Measurements from ENCODE around the gene KIF5A. TPM values are rescaled to one million over a fixed set of nuclear protein-coding genes. Genes with fewer than 3 reads are reported as not detected.
A peak's percentile ranks its signal among the peaks of the same experiment; 100 is the strongest.
"Not testable (repeated sequence)": the region's sequence is repeated elsewhere in the genome, so short reads cannot be mapped to it uniquely, and the experiment has no call there.

The KIF5A gene
- 0.18 TPM for polyA plus RNA-seq (2012; ENCODE audit: low read depth, missing spikeins)

DNA sequence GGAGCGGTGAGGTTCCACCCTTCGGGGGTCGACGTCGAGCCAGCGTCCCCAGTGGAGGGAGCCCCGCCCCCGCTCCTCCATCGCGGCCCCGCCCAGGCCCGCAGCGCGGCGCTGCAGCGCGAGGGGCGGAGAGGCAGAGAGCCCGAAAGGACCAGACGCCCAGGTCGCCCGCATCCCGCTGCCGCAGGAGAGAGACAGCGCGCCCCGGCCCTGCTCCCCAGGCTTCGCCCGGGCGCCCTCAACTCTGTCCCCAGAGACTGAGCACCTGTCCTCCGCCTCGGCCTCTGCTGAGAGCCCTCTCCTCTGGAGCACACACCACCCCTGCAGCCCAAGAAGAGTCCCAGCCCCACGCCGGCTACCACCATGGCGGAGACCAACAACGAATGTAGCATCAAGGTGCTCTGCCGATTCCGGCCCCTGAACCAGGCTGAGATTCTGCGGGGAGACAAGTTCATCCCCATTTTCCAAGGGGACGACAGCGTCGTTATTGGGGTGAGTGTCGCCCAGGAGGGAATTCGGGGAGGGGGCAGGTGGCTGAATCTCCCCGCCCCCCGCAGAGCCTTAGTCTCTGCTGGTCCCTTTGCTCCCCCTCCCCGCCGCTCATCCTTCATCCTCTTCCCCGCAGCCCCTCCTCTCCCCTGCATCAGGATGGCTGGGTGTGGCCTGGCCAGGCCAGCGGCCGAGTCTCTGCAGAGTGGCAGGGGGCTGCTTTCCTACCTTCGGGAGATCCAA, at the start of gene KIF5A:
TSS of gene KIF5A (plus strand) at position 136 of the 732 bp plus-strand sequence. CDS start at position 364, 228 bp downstream.
- TF ChIP-seq POLR2AphosphoS5 (IDR thresholded peaks at IDR 0.05; ENCODE audit: low read depth, low read length) (no peak), POU2F2 (IDR thresholded peaks at IDR 0.05; ENCODE audit: low read depth, low read length) (no peak), PAX5 (IDR thresholded peaks at IDR 0.05; ENCODE audit: insufficient read depth, low read length, severe bottlenecking) (no peak), POLR2A (IDR thresholded peaks at IDR 0.05; ENCODE audit: low read depth, low read length) (no peak), TAF1 (IDR thresholded peaks at IDR 0.05; ENCODE audit: low read depth, low read length) (no peak)
- peak; percentile 62 for DNase-seq (ENCODE audit: insufficient read length, low spot score)
- FAIRE-seq, result peak; percentile 5

GRCh38 chr12:57500213-57500612, 49.6 kb upstream of the KIF5A start:
- DNase-seq (ENCODE audit: insufficient read length, low spot score) (no peak), FAIRE-seq (peak; percentile 5)
- no peak for TF ChIP-seq POLR2AphosphoS5 (IDR thresholded peaks at IDR 0.05; ENCODE audit: low read depth, low read length)
- TF ChIP-seq SPI1 (IDR thresholded peaks at IDR 0.05; ENCODE audit: low read depth, low read length), result no peak
- no peak for TF ChIP-seq PAX5 (IDR thresholded peaks at IDR 0.05; ENCODE audit: insufficient read depth, low read length, severe bottlenecking)
- TF ChIP-seq POU2F2 (IDR thresholded peaks at IDR 0.05; ENCODE audit: low read depth, low read length), result no peak
- TF ChIP-seq POLR2A (IDR thresholded peaks at IDR 0.05; ENCODE audit: low read depth, low read length), result no peak
- no peak for TF ChIP-seq TAF1 (IDR thresholded peaks at IDR 0.05; ENCODE audit: low read depth, low read length)

GRCh38 chr12:57502311-57502969, 47.4 kb upstream of the KIF5A start:
- not testable (repeated sequence) for FAIRE-seq; DNase-seq (ENCODE audit: insufficient read length, low spot score)

- FAIRE-seq; DNase-seq (ENCODE audit: insufficient read length, low spot score): not testable (repeated sequence)
Measured at GRCh38 chr12:57506541-57506940, 43.3 kb upstream of the KIF5A start.

DNA sequence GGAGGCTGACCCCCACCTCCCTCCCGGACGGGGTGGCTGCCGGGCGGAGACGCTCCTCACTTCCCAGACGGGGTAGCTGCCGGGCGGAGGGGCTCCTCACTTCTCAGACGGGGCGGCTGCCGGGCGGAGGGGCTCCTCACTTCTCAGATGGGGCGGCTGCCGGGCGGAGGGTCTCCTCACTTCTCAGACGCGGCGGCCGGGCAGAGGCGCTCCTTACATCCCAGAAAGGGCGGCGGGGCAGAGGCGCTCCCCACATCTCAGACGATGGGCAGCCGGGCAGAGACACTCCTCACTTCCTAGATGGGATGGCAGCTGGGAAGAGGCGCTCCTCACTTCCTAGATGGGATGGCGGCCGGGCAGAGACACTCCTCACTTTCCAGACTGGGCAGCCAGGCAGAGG, 42.0 kb upstream of the KIF5A start:
- not testable (repeated sequence) for FAIRE-seq; DNase-seq (ENCODE audit: insufficient read length, low spot score)

GRCh38 chr12:57511161-57511560, 38.7 kb upstream of the KIF5A start:
- TF ChIP-seq POLR2AphosphoS5 (IDR thresholded peaks at IDR 0.05; ENCODE audit: low read depth, low read length) (no peak), POU2F2 (IDR thresholded peaks at IDR 0.05; ENCODE audit: low read depth, low read length) (no peak), SPI1 (IDR thresholded peaks at IDR 0.05; ENCODE audit: low read depth, low read length) (no peak), TAF1 (IDR thresholded peaks at IDR 0.05; ENCODE audit: low read depth, low read length) (no peak), PAX5 (IDR thresholded peaks at IDR 0.05; ENCODE audit: insufficient read depth, low read length, severe bottlenecking) (no peak), POLR2A (IDR thresholded peaks at IDR 0.05; ENCODE audit: low read depth, low read length) (no peak)
- DNase-seq (ENCODE audit: insufficient read length, low spot score) (no peak), FAIRE-seq (no peak)

DNA sequence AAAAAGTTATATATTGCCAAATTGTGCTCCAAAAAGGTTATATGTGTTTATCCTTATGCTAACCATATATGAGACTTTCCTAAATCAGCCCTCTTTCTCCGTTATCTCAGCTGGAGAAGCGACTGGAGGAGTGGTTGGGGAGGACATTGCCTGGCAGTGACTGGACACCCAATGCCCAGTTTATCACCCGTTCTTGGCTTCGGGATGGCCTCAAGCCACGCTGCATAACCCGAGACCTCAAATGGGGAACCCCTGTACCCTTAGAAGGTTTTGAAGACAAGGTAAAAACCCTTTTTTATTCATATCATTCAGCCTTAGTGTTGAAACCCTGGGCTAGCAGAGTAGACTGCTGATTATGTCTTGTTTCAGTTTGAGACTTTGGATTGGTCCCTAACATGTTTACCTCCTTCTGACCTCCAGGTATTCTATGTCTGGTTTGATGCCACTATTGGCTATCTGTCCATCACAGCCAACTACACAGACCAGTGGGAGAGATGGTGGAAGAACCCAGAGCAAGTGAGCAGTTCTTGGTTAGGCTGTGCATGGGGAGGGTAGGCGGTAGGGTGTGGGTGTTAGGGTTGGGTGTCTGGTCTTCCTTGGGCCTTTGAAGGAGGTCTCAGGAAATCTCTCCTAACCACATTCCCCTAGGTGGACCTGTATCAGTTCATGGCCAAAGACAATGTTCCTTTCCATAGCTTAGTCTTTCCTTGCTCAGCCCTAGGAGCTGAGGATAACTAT, 38.1 kb upstream of the KIF5A start:
- no peak for TF ChIP-seq TAF1 (IDR thresholded peaks at IDR 0.05; ENCODE audit: low read depth, low read length)
- TF ChIP-seq POLR2AphosphoS5 (IDR thresholded peaks at IDR 0.05; ENCODE audit: low read depth, low read length), result no peak
- FAIRE-seq, result no peak
- no peak for DNase-seq (ENCODE audit: insufficient read length, low spot score)

- FAIRE-seq, result no peak
- TF ChIP-seq SPI1 (IDR thresholded peaks at IDR 0.05; ENCODE audit: low read depth, low read length) (no peak), POLR2AphosphoS5 (IDR thresholded peaks at IDR 0.05; ENCODE audit: low read depth, low read length) (peak; percentile 22; the same call in 1 of the 2 replicates), POU2F2 (IDR thresholded peaks at IDR 0.05; ENCODE audit: low read depth, low read length) (no peak)
- DNase-seq (ENCODE audit: insufficient read length, low spot score), result no peak
Measured at GRCh38 chr12:57512665-57513064, 37.2 kb upstream of the KIF5A start.

DNA sequence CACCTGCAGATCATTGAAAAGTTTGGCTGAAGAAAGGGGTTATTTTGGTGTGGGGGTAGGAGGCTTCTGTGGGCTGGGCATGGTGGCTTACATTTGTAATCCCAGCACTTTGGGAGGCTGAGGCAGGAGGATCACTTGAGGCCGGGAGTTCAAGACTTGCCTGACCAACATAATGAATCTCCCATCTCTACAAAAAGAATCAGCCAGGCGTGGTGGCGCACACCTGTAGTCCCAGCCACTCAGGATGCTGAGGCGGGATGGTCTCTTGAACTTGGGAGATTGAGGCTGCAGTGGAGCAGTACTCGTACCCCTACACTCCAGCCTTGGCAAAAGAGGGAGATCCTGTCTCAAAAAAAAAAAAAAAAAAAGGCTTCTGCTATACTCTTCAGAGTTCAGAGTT, 36.6 kb upstream of the KIF5A start:
- DNase-seq (ENCODE audit: insufficient read length, low spot score) (no peak), FAIRE-seq (no peak)

DNA sequence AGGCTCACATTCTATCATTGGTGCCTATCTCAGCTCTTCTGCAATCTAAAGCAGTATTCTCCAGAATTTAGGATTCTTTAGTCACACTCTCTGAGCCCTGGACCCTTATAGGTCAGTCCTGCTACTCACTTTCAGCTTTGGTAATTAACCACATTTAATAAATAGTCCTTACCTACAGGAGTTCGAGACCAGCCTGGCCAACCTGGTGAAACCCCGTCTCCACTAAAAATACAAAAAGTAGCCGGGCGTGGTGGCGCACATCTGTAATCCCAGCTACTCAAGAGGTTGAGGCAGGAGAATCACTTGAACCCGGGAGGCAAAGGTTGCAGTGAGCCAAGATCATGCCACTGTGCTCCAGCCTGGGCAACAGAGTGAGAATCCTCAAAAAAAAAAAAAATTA, 36.2 kb upstream of the KIF5A start:
- not testable (repeated sequence) for DNase-seq (ENCODE audit: insufficient read length, low spot score); FAIRE-seq

More for the DNA sequence above, 36.6 kb upstream of the KIF5A start:
- TF ChIP-seq POU2F2 (IDR thresholded peaks at IDR 0.05; ENCODE audit: low read depth, low read length), result no peak
- TF ChIP-seq SPI1 (IDR thresholded peaks at IDR 0.05; ENCODE audit: low read depth, low read length), result no peak
- TF ChIP-seq POLR2AphosphoS5 (IDR thresholded peaks at IDR 0.05; ENCODE audit: low read depth, low read length), result no peak
- no peak for TF ChIP-seq PAX5 (IDR thresholded peaks at IDR 0.05; ENCODE audit: insufficient read depth, low read length, severe bottlenecking)
- TF ChIP-seq POLR2A (IDR thresholded peaks at IDR 0.05; ENCODE audit: low read depth, low read length), result no peak
- no peak for TF ChIP-seq TAF1 (IDR thresholded peaks at IDR 0.05; ENCODE audit: low read depth, low read length)

DNA sequence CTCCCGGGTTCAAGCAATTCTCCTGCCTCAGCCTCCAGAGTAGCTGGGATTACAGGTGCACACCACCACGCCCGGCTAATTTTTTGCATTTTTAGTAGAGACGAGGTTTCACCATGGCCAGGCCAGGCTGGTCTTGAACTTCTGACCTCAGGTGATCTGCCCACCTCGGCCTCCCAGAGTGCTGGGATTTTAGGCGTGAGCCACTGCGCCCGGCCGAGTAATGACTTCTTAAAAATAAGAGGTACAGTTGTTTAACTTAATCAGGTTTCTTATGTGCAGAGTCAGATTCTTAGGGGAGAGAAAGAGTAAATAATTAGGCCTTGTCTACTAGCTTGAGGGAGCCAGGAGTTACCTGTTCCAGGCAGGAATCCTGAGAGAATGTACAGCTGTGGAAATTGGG, 35.6 kb upstream of the KIF5A start:
- not testable (repeated sequence) for FAIRE-seq

More for the DNA sequence above, 35.6 kb upstream of the KIF5A start:
- DNase-seq (ENCODE audit: insufficient read length, low spot score), result not testable (repeated sequence)
